K562 (cell line): Measurements from ENCODE around the gene SLBP. TPM values are rescaled to one million over a fixed set of nuclear protein-coding genes. Genes with fewer than 3 reads are reported as not detected.

Source experiments
- ATAC-seq: fragments of 200-7000 bp; cut with Tn5 transposase; 3 replicates; pipeline ENCODE4 v1.9.1; 2020; ENCODE audit warnings: moderate library complexity
- BruUV-seq: library from RNA; stranded (reverse); fragments of 400-500 nt; replicated peaks from 2 replicates; lab custom pipeline; 2021; lab: Mats Ljungman, UMichigan
- CTCF ChIA-PET: fragments of 300-600 bp; formaldehyde crosslinking; extraction: SDS; loops from one replicate; lab custom pipeline; 2021; ENCODE audit warnings: low intra/inter-chr PET ratio; lab: Yijun Ruan, JAX
- POLR2A ChIA-PET: fragments of 300-600, 350-650 bp; sonication (Branson Sonifier 250); formaldehyde crosslinking; extraction: SDS; loops from one replicate; lab custom pipeline; 2021; ENCODE audit warnings: antibody characterized with exemption, inconsistent platforms; lab: Yijun Ruan, JAX
- DNase-seq, 4 experiments: peaks; one replicate each; pipeline versions ENCODE4 v3.0.0 to v3.0.0-alpha.2; 2011 to 2018; ENCODE audit warnings: low spot score in 3 of 4, mixed read lengths in 3 of 4; ENCODE audit errors: extremely low read depth in 1 of 4
- FAIRE-seq: peaks from 2 replicates; lab custom pipeline; 2011; peaks lifted over from hg19 to GRCh38; lab: Jason Lieb, UNC
- H2AFZ ChIP-seq: 2 replicates; pipeline ENCODE4 v1.6.0; 2011; ENCODE audit warnings: low read depth, low read length, control low read depth, inconsistent platforms
- H3K27ac ChIP-seq: fragments of 200-600 bp; 3 replicates; pipeline ENCODE4 v1.8.0; 2011; ENCODE audit warnings: low read depth, mild to moderate bottlenecking, control low read depth, inconsistent platforms, low read length, moderate library complexity, mixed read lengths; ENCODE audit errors: extremely low read depth
- H3K27me3 ChIP-seq, 2 experiments: fragments of 300-600 bp in 1 of 2; 2 replicates in 1 of 2; 3 replicates in 1 of 2; pipeline versions ENCODE4 v1.6.0 to v1.8.0; 2011; ENCODE audit warnings: inconsistent platforms in 2 of 2, low read length in 2 of 2, mild to moderate bottlenecking in 1 of 2, mixed read lengths in 1 of 2, moderate library complexity in 1 of 2; ENCODE audit not compliant: control insufficient read depth in 2 of 2, insufficient read depth in 2 of 2
- H3K36me3 ChIP-seq: fragments of 300-600 bp; 3 replicates; pipeline ENCODE4 v1.8.0; 2011; ENCODE audit warnings: mild to moderate bottlenecking, low read length, inconsistent platforms; ENCODE audit not compliant: control insufficient read depth, insufficient read depth
- H3K4me1 ChIP-seq, 2 experiments: fragments of 200-600 bp in 1 of 2; replicated peaks in 1 of 2; 2 replicates in 1 of 2; 3 replicates in 1 of 2; pipeline versions ENCODE4 v1.5.1 to v1.8.0; 2011; ENCODE audit warnings: inconsistent platforms in 2 of 2, low read length in 2 of 2, mild to moderate bottlenecking in 1 of 2, mixed read lengths in 1 of 2, moderate library complexity in 1 of 2; ENCODE audit not compliant: control insufficient read depth in 2 of 2, insufficient read depth in 2 of 2
- H3K4me2 ChIP-seq: 2 replicates; pipeline ENCODE4 v1.6.1; 2011; ENCODE audit warnings: low read length, control low read depth, inconsistent platforms, mixed read lengths; ENCODE audit not compliant: insufficient read depth
- H3K4me3 ChIP-seq: fragments of 200-600 bp; sonication (generic), shearing (Covaris generic); 2 replicates; pipeline ENCODE4 v1.5.1; 2016; ENCODE audit warnings: control low read depth, inconsistent platforms
- H3K79me2 ChIP-seq: fragments of 200-600 bp; 3 replicates; pipeline ENCODE4 v1.8.0; 2011; ENCODE audit warnings: low read length, inconsistent platforms; ENCODE audit not compliant: control insufficient read depth, insufficient read depth
- H3K9ac ChIP-seq, 2 experiments: 2 replicates each; pipeline versions ENCODE4 v1.6.0 to v1.6.1; 2011; ENCODE audit warnings: low read depth in 2 of 2, low read length in 2 of 2, control low read depth in 1 of 2, inconsistent platforms in 1 of 2, mild to moderate bottlenecking in 1 of 2, mixed read lengths in 1 of 2; ENCODE audit not compliant: insufficient read depth in 1 of 2
- H3K9me1 ChIP-seq: one replicate; pipeline ENCODE4 v1.6.0; 2011; ENCODE audit warnings: inconsistent platforms, mild to moderate bottlenecking, low read length, moderate library complexity; ENCODE audit not compliant: control insufficient read depth, insufficient read depth
- H3K9me3 ChIP-seq: replicated peaks from 2 replicates; pipeline ENCODE4 v1.5.1; 2011; ENCODE audit warnings: low read depth, low read length, inconsistent platforms; ENCODE audit not compliant: control insufficient read depth, insufficient read depth
- H4K20me1 ChIP-seq: replicated peaks from 2 replicates; pipeline ENCODE4 v1.6.1; 2011; ENCODE audit warnings: low read length, inconsistent platforms, mixed read lengths; ENCODE audit not compliant: control insufficient read depth, insufficient read depth
- EGR1 ChIP-seq: fragments of 450-650 bp; conservative IDR thresholded peaks from 2 replicates; pipeline ENCODE4 v1.6.1; 2017; ENCODE audit warnings: mild to moderate bottlenecking
- HNRNPH1 ChIP-seq: fragments of 200-400 bp; formaldehyde crosslinking; optimal IDR thresholded peaks from 2 replicates; pipeline ENCODE3; 2017; ENCODE audit warnings: low read depth, mild to moderate bottlenecking, low read length, moderate library complexity
- KDM4B ChIP-seq, 2 experiments: fragments of 450-650 bp in 1 of 2; sonication (generic) in 1 of 2; IDR thresholded peaks; 2 replicates each; pipeline ENCODE4 v1.6.1; 2016 to 2017; ENCODE audit warnings: borderline replicate concordance in 2 of 2, antibody characterized with exemption in 1 of 2, low read depth in 1 of 2, mild to moderate bottlenecking in 1 of 2
- RREB1 ChIP-seq: fragments of 250-450 bp; sonication (Bioruptor Pico); IDR thresholded peaks from 2 replicates; pipeline ENCODE4 v1.4.0; 2020
- THRAP3 ChIP-seq: fragments of 450-650 bp; IDR thresholded peaks from 2 replicates; pipeline ENCODE4 v1.6.1; 2016; ENCODE audit warnings: mild to moderate bottlenecking, inconsistent platforms, borderline replicate concordance
- ZNF449 ChIP-seq: fragments of 250-450 bp; sonication (Bioruptor Pico); IDR thresholded peaks from 2 replicates; pipeline ENCODE4 v1.8.0; 2022; ENCODE audit warnings: moderate library complexity, mild to moderate bottlenecking, inconsistent platforms
- ZSCAN32 ChIP-seq: fragments of 450-650 bp; formaldehyde crosslinking; IDR thresholded peaks from 2 replicates; pipeline ENCODE4 v1.4.0; 2020; ENCODE audit warnings: mild to moderate bottlenecking, moderate library complexity
- whole genome bisulfite sequencing: fragments of 100-300 bp; shearing (Covaris generic); methylation state at CpG from one replicate; pipeline ENCODE4 v1.1.6; 2016; ENCODE audit warnings: low coverage, mixed read lengths; ENCODE audit not compliant: insufficient coverage; ENCODE audit errors: missing lambda C conversion rate; 5-methylcytosine and 5-hydroxymethylcytosine counted together
- in situ Hi-C: fragments of 300-500 bp; cut with MboI; formaldehyde crosslinking; loops from 4 replicates; pipeline ENCODE4 v1.15.0; 2018; ENCODE audit warnings: inconsistent platforms, mixed read lengths
- intact Hi-C: fragments of 100-400 bp; cut with micrococcal nuclease; formaldehyde crosslinking; loops from 2 replicates; pipeline ENCODE4 v1.14.2; 2022
- polyA plus RNA-seq, 8 experiments: library from polyadenylated mRNA; depleted of rRNA in 4 of 8; stranded (reverse) in 5 of 8; unstranded in 3 of 8; fragments of >200 nt; fragmentation: Nextera tagmentation in 2 of 8; fragmentation: Illumina TruSeq in 1 of 8; extraction: Ambion mirVana in 2 of 8; extraction: Trizol in 1 of 8; gene quantifications; 2 replicates each; pipeline versions ENCODE4 v1.2.1 to v1.2.3, GENCODE V29; 2011 to 2014; ENCODE audit warnings: inconsistent platforms in 1 of 8, missing spikeins in 1 of 8
- total RNA-seq, 7 experiments: library from RNA; depleted of rRNA in 6 of 7; stranded (reverse); fragments of >200 nt in 6 of 7; fragmentation: Illumina TruSeq in 2 of 7; extraction: Trizol in 2 of 7; gene quantifications; 2 replicates each; pipeline versions ENCODE4 v1.2.1 to v1.2.3, GENCODE V29; 2011 to 2021; ENCODE audit warnings: low replicate concordance in 1 of 7

The SLBP gene
- total and polyA plus RNA-seq, 9 of the 15 experiments (the other 6 are each of a cell fraction or from before 2014, with no cell fraction given): 49.4 to 221 (median 162) TPM

DNA sequence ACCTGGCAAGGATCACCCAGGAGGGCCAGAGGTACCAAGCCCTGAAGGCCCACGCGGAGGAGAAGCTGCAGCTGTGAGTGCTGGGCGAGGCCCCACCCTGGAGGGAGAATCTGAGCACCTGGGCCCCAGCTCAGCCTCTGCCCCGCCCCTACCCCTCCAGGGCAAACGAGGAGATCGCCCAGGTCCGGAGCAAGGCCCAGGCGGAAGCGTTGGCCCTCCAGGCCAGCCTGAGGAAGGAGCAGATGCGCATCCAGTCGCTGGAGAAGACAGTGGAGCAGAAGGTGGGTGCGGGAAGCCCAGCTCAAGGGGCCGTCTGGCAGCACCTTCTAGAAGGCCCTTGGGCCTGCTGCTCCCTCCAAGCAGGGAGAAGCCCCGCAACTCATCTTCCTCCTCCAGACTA lies 32.4 kb upstream of the SLBP start:
- 81% methylated on average over 12 of the region's 14 CpGs for WGBS

More for the DNA sequence above, 32.4 kb upstream of the SLBP start:
- Histone ChIP-seq H3K27ac (no peak overlapping the region), H3K79me2 (no peaks in the 10 kb centered on the region), H3K4me3 (no peak overlapping the region), H4K20me1 (no peaks in the 10 kb centered on the region), H2AFZ (no peak overlapping the region), H3K9me1 (no peaks in the 10 kb centered on the region), H3K9ac (peak overlapping the region in 1 of 2 experiments; percentile 13; a peak in 1 of 4 replicates), H3K4me1 (peaks cover 0 to 60% of the 10 kb centered on the region in 2 experiments; a peak in 2 of 5 replicates), H3K27me3 (no peaks in the 10 kb centered on the region), H3K36me3 (peaks cover 54% of the 10 kb centered on the region; the same call in 2 of the 3 replicates), H3K9me3 (no peaks in the 10 kb centered on the region), H3K4me2 (no peak overlapping the region)
- ATAC-seq (no peak), DNase-seq (no peak), FAIRE-seq (no peak)
- no TSS peak for BruUV-seq
- ChIA-PET POLR2A (interaction anchor here (0.6 to 1.4 kb wide), 5 partner anchors 12 to 970 kb away, joined by 3 to 4 read pairs (median 3); partner anchors contain the start of gene CFAP99), CTCF (interaction anchor here (6.2 kb wide), 1 partner anchor 65 kb away, joined by 94 read pairs; no protein-coding TSS in a partner anchor)
- in situ Hi-C loops: loop anchor here (5.0 kb wide), 2 partner anchors 68 to 148 kb away; no protein-coding TSS in a partner anchor
- no peak for TF ChIP-seq ZNF449 (CRISPR knock-in tag)
- no peak for TF ChIP-seq EGR1
- TF ChIP-seq RREB1 (CRISPR knock-in tag): no peak
- no peak for TF ChIP-seq ZSCAN32 (CRISPR knock-in tag)
- TF ChIP-seq KDM4B (IDR thresholded peaks at IDR 0.05; ENCODE audit: borderline replicate concordance in 2 of 2, low read depth in 1 of 2): no peak
- TF ChIP-seq HNRNPH1: no peak
- TF ChIP-seq THRAP3: no peak
- intact Hi-C loops: no loop called here
